ENCODE results near the gene TUBB4A.

DNA sequence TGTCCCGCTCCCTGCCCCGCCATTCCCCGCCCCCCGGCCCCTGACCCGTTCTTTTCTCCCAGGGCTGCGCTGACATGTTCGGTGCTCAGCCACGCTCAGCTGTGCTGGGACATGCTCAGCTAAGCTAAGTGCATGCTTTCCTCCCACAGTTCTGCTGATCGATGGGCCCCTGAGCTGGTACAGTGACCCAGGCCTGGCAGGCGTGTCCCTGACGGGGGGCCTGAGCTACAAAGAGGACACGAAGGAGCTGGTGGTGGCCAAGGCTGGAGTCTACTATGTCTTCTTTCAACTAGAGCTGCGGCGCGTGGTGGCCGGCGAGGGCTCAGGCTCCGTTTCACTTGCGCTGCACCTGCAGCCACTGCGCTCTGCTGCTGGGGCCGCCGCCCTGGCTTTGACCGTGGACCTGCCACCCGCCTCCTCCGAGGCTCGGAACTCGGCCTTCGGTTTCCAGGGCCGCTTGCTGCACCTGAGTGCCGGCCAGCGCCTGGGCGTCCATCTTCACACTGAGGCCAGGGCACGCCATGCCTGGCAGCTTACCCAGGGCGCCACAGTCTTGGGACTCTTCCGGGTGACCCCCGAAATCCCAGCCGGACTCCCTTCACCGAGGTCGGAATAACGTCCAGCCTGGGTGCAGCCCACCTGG lies 32.5 kb upstream of the TUBB4A start:
- TF ChIP-seq CTCF (conservative IDR thresholded peaks at IDR 0.05; ENCODE audit: low read length) (no peak), EZH2phosphoT487 (IDR thresholded peaks at IDR 0.05; ENCODE audit: borderline replicate concordance) (no peak)
